ENCODE measurements around the gene DUSP8. TPM values are rescaled to one million over a fixed set of nuclear protein-coding genes. Genes with fewer than 3 reads are reported as not detected.

The DUSP8 gene
- total and polyA plus RNA-seq, 2 donors (not counting 1 experiment from before 2014, with no cell fraction given) = 4.3 to 7.2 TPM

GRCh38 chr11:1597994-1598380 lies 25.9 kb upstream of the DUSP8 start, which contains the start of gene KRTAP5-2:
KRTAP5-2 (minus strand) TSS chr11:1598294; CDS start chr11:1598250, 44 bp downstream.
- 17% methylated on average over 1 of the region's 4 CpGs for WGBS (ENCODE audit: insufficient coverage)
- POLR2A ChIA-PET = no interaction called here
- CTCF ChIA-PET = interaction anchor here (1.0 to 1.5 kb wide), 3 partner anchors 23 to 42 kb away, joined by 3 to 6 read pairs (median 5); no protein-coding TSS in a partner anchor

More at GRCh38 chr11:1597994-1598380, 25.9 kb upstream of the DUSP8 start, which contains the start of gene KRTAP5-2:
- no peak within 1 kb of the TSS for H2AFZ ChIP-seq (ENCODE audit: insufficient read depth, low read depth, low read length, poor library complexity, severe bottlenecking)
- no peak within 1 kb of the TSS for H3K9ac ChIP-seq (ENCODE audit: low read length)
- no peak within 1 kb of the TSS for H3K4me2 ChIP-seq (replicated peaks; ENCODE audit: low read depth, low read length, poor library complexity, severe bottlenecking)
- H3K79me2 ChIP-seq (ENCODE audit: control insufficient read depth, insufficient read depth, low read length) = no peaks in the 10 kb centered on the region
- Mint-ChIP-seq H3K4me1 (peaks cover 12% of the 10 kb centered on the region), H3K27ac (no peak within 1 kb of the TSS), H3K4me3 (no peak within 1 kb of the TSS), H3K27me3 (peaks cover 48% of the 10 kb centered on the region), H3K9me3 (ENCODE audit: insufficient read depth) (no peaks in the 10 kb centered on the region)
- no peak within 1 kb of the TSS for H3K27ac ChIP-seq (ENCODE audit: low read length in 2 of 2)
- ATAC-seq (ENCODE audit: low read depth) = no peak
- no peak within 1 kb of the TSS for H3K4me3 ChIP-seq (ENCODE audit: control extremely low read depth in 1 of 5, extremely low read depth in 1 of 5, insufficient read depth in 1 of 5, low read depth in 2 of 5, low read length in 4 of 5)
- no peaks in the 10 kb centered on the region for H4K20me1 ChIP-seq (ENCODE audit: control insufficient read depth, insufficient read depth, low read length, poor library complexity, severe bottlenecking)
- TF ChIP-seq EZH2 (IDR thresholded peaks at IDR 0.05; ENCODE audit: borderline replicate concordance, insufficient read depth, low read depth, low read length, poor library complexity, severe bottlenecking) (no peak), CTCF (IDR thresholded peaks at IDR 0.05) (no peak)
- peaks cover 0 to 19% (median 4%) of the 10 kb centered on the region in 4 experiments for H3K27me3 ChIP-seq (replicated peaks in 1 of 4; ENCODE audit: control extremely low read depth in 1 of 4, control insufficient read depth in 3 of 4, insufficient read depth in 4 of 4, low read length in 3 of 4)
- H3K36me3 ChIP-seq (replicated peaks in 1 of 2; ENCODE audit: control extremely low read depth in 1 of 2, control insufficient read depth in 1 of 2, extremely low read depth in 1 of 2, insufficient read depth in 2 of 2, low read length in 1 of 2) = no peaks in the 10 kb centered on the region
- intact Hi-C loops (cut with micrococcal nuclease) = no loop called here
- no peaks in the 10 kb centered on the region for H3K9me3 ChIP-seq (ENCODE audit: control extremely low read depth in 1 of 3, control insufficient read depth in 2 of 3, insufficient read depth in 1 of 3, low read length in 2 of 3)
- no peaks in the 10 kb centered on the region for H3K4me1 ChIP-seq (ENCODE audit: control insufficient read depth in 2 of 2, insufficient read depth in 2 of 2, low read length in 2 of 2)
- no peak for DNase-seq

Measured in B cell (primary cell).